Fibroblast of pulmonary artery (primary cell): ENCODE data around the gene DENND1B.

Experiments
- DNase-seq: peaks from one replicate; pipeline ENCODE4 v3.0.0-alpha.2; 2010; ENCODE audit warnings: low read depth
- H3K4me3 ChIP-seq: replicated peaks from 2 replicates; pipeline ENCODE4 v1.5.1; 2011; ENCODE audit warnings: low read depth, mild to moderate bottlenecking, control low read depth, low read length, moderate library complexity
- TF ChIP-seq, protein P1 (sequence below): IDR thresholded peaks from 2 replicates; pipeline ENCODE4 v1.5.1; 2011; ENCODE audit warnings: mild to moderate bottlenecking, control low read depth, low read length, inconsistent platforms; ENCODE audit errors: missing control alignments

DENND1B gene

GRCh38 chr1:197638316-197638715 lies 137.0 kb downstream of the DENND1B start:
- no peak overlapping the region for H3K4me3 ChIP-seq
- TF ChIP-seq, protein P1, sequence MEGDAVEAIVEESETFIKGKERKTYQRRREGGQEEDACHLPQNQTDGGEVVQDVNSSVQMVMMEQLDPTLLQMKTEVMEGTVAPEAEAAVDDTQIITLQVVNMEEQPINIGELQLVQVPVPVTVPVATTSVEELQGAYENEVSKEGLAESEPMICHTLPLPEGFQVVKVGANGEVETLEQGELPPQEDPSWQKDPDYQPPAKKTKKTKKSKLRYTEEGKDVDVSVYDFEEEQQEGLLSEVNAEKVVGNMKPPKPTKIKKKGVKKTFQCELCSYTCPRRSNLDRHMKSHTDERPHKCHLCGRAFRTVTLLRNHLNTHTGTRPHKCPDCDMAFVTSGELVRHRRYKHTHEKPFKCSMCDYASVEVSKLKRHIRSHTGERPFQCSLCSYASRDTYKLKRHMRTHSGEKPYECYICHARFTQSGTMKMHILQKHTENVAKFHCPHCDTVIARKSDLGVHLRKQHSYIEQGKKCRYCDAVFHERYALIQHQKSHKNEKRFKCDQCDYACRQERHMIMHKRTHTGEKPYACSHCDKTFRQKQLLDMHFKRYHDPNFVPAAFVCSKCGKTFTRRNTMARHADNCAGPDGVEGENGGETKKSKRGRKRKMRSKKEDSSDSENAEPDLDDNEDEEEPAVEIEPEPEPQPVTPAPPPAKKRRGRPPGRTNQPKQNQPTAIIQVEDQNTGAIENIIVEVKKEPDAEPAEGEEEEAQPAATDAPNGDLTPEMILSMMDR, result no peak
- no peak for DNase-seq

DNA sequence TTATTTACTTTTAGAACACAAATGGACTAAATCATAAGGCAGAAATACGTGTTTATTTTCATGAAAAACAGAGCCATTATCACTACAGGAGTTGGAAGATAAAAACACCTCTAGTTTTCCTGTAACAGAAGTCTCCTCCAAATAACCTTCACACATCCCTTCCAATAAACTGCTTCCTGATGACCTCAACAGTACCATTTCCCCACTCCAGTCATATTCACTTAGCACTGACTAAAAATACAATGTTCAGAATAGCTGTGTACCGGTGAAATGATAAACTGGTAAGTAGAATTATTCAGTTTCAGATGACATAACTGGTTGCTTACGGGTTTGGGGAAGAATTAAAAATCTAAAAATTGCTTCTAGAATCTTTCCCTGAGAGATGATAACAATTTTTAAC lies 137.9 kb downstream of the DENND1B start:
- no peak for DNase-seq
- TF ChIP-seq, protein P1, result no peak
- no peak overlapping the region for H3K4me3 ChIP-seq

DNA sequence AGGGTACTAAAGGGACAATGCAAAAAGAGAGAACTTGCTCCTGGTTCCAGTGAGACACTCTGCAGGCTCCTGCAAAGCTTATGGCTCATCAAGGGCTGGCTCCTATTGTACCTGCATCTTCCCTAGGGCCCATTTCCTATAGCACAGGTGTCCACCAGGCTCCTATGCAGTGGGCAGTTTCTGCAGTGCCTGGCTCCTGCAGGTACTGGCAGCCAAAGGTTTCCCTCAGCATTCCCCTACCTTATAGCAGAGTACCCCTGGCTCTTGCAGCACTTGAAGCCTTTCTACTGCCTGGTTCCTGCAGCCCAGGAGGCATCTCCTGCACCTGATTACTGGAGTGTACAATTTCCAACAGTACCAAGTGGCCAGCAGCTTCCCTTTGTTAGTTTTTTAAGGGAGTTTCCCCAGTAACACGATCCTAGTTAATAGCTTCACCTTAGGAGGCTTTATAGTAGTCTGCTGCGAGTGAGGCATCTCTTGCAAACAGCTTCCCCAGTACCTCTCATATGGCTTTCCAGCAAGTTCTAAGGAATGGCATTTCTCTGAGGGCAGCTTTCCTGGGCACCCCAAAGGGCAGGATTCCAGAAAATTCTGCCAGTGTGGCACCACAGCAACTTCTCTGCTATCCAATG lies 141.7 kb downstream of the DENND1B start:
- H3K4me3 ChIP-seq, result no peak overlapping the region
- DNase-seq, result no peak
- TF ChIP-seq, protein P1, result no peak

- no peak for DNase-seq
- TF ChIP-seq, protein P1, result no peak
- H3K4me3 ChIP-seq, result no peak overlapping the region
These were observed 142.6 kb downstream of the DENND1B start for GRCh38 chr1:197632651-197633050.

- TF ChIP-seq, protein P1, result no peak
These were observed 143.3 kb downstream of the DENND1B start for GRCh38 chr1:197632005-197632404.

GRCh38 chr1:197622371-197622770 lies 152.9 kb downstream of the DENND1B start:
- DNase-seq, result no peak
- H3K4me3 ChIP-seq, result no peak overlapping the region
- TF ChIP-seq, protein P1, result no peak

More at GRCh38 chr1:197632005-197632404, 143.3 kb downstream of the DENND1B start:
- no peak overlapping the region for H3K4me3 ChIP-seq
- no peak for DNase-seq

DNA sequence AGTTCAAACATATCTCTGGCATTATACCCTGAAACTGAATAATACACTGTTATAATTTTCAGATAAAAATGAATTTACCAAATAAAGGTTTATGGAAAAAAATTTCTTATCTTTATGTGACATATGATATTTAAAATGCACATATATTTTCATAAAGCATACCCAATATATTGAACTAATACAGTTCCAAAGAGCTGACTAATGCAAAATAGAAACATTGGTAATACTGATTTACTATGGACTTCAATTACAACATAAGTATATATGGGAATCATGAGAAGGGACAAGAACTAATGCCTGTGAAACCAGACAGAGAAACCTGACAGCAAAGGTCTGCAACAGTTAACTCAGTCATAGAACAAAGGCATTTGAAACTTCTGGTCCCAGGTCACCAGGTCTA lies 153.5 kb downstream of the DENND1B start:
- TF ChIP-seq, protein P1, result no peak
- DNase-seq, result no peak
- H3K4me3 ChIP-seq, result no peak overlapping the region
